ENCODE data around the gene LMAN2.

Gene LMAN2

GRCh38 chr5:177364159-177364962 is 12.9 kb upstream of the LMAN2 start:
- no peaks in the 10 kb centered on the region for H3K9me3 ChIP-seq (ENCODE audit: insufficient read depth, low read depth, low read length)
- no peak overlapping the region for H3K4me3 ChIP-seq (ENCODE audit: low read length, poor library complexity, severe bottlenecking)
- H3K9ac ChIP-seq (ENCODE audit: low read depth, low read length, poor library complexity, severe bottlenecking): no peak overlapping the region
- H3K9me2 ChIP-seq (replicated peaks; ENCODE audit: low read depth, low read length): no peaks in the 10 kb centered on the region
- no peak overlapping the region for H2AFZ ChIP-seq (ENCODE audit: low read length)
- peaks cover 6% of the 10 kb centered on the region for H3K4me1 ChIP-seq (ENCODE audit: insufficient read depth, low read length, poor library complexity, severe bottlenecking)
- no peaks in the 10 kb centered on the region for H3F3A ChIP-seq (ENCODE audit: low read depth)
- no peaks in the 10 kb centered on the region for H4K20me1 ChIP-seq (ENCODE audit: insufficient read depth, low read length, poor library complexity, severe bottlenecking)
- peaks cover 14% of the 10 kb centered on the region; the same call in 1 of the 2 replicates for H3K79me2 ChIP-seq (ENCODE audit: insufficient read depth, low read length)
- no peak overlapping the region for H3K4me2 ChIP-seq (ENCODE audit: low read depth, low read length, poor library complexity, severe bottlenecking)
- no peaks in the 10 kb centered on the region for H3K27me3 ChIP-seq (ENCODE audit: insufficient read depth, low read length, poor library complexity, severe bottlenecking)
- no peak for TF ChIP-seq CTCF (conservative IDR thresholded peaks at IDR 0.05; ENCODE audit: low read length)
- no peak for TF ChIP-seq EZH2phosphoT487 (IDR thresholded peaks at IDR 0.05; ENCODE audit: borderline replicate concordance)
- 0 out of 2 replicates have a peak, but pooled peaks cover 4% of the 10 kb centered on the region for H3K36me3 ChIP-seq (ENCODE audit: insufficient read depth, low read length)

DNA sequence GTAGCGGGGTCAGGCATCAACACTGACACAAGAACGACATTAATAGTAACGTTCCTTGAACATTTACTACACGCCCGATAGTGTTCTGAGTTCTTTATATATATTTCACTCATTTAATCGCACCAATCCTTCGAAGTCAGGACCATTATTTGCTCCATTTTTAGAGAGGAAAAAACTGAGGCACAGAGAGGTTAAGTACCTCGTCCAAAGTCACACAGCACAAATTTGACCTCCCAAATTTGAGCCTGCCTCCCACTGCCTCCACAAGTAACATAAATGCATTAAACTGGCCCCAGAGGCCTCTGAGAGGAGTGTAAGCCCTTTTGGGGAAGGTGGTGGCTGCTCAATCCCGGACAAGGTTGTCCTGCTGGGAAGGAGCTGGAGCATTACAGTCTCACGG is 12.1 kb upstream of the LMAN2 start:
- no peak overlapping the region for H2AFZ ChIP-seq (ENCODE audit: low read length)
- peak overlapping the region; percentile 64 for H3K4me2 ChIP-seq (ENCODE audit: low read depth, low read length, poor library complexity, severe bottlenecking)
- H3K4me1 ChIP-seq (ENCODE audit: insufficient read depth, low read length, poor library complexity, severe bottlenecking): peaks cover 11% of the 10 kb centered on the region
- peaks cover 22% of the 10 kb centered on the region; the same call in 1 of the 2 replicates for H3K79me2 ChIP-seq (ENCODE audit: insufficient read depth, low read length)
- H4K20me1 ChIP-seq (ENCODE audit: insufficient read depth, low read length, poor library complexity, severe bottlenecking): no peaks in the 10 kb centered on the region
- H3K27me3 ChIP-seq (ENCODE audit: insufficient read depth, low read length, poor library complexity, severe bottlenecking): no peaks in the 10 kb centered on the region
- no peaks in the 10 kb centered on the region for H3K9me3 ChIP-seq (ENCODE audit: insufficient read depth, low read depth, low read length)
- no peak overlapping the region for H3K9ac ChIP-seq (ENCODE audit: low read depth, low read length, poor library complexity, severe bottlenecking)
- H3F3A ChIP-seq (ENCODE audit: low read depth): no peaks in the 10 kb centered on the region
- H3K9me2 ChIP-seq (replicated peaks; ENCODE audit: low read depth, low read length): no peaks in the 10 kb centered on the region
- H3K36me3 ChIP-seq (ENCODE audit: insufficient read depth, low read length): 0 out of 2 replicates have a peak, but pooled peaks cover 1% of the 10 kb centered on the region
- H3K4me3 ChIP-seq (ENCODE audit: low read length, poor library complexity, severe bottlenecking): peak overlapping the region; percentile 55
- no peak for TF ChIP-seq EZH2phosphoT487 (IDR thresholded peaks at IDR 0.05; ENCODE audit: borderline replicate concordance)
- no peak for TF ChIP-seq CTCF (conservative IDR thresholded peaks at IDR 0.05; ENCODE audit: low read length)

- TF ChIP-seq EZH2phosphoT487 (IDR thresholded peaks at IDR 0.05; ENCODE audit: borderline replicate concordance) (no peak), CTCF (conservative IDR thresholded peaks at IDR 0.05; ENCODE audit: low read length) (no peak)
- H3K9me3 ChIP-seq (ENCODE audit: insufficient read depth, low read depth, low read length): no peaks in the 10 kb centered on the region
- H3K79me2 ChIP-seq (ENCODE audit: insufficient read depth, low read length): peaks cover 27% of the 10 kb centered on the region; the same call in 1 of the 2 replicates
- no peaks in the 10 kb centered on the region for H3K36me3 ChIP-seq (ENCODE audit: insufficient read depth, low read length)
- H3K4me3 ChIP-seq (ENCODE audit: low read length, poor library complexity, severe bottlenecking): peak overlapping the region; percentile 55
- H3K9me2 ChIP-seq (replicated peaks; ENCODE audit: low read depth, low read length): no peaks in the 10 kb centered on the region
- no peaks in the 10 kb centered on the region for H4K20me1 ChIP-seq (ENCODE audit: insufficient read depth, low read length, poor library complexity, severe bottlenecking)
- peaks cover 16% of the 10 kb centered on the region for H3K4me1 ChIP-seq (ENCODE audit: insufficient read depth, low read length, poor library complexity, severe bottlenecking)
- no peaks in the 10 kb centered on the region for H3F3A ChIP-seq (ENCODE audit: low read depth)
- no peak overlapping the region for H3K9ac ChIP-seq (ENCODE audit: low read depth, low read length, poor library complexity, severe bottlenecking)
- H3K4me2 ChIP-seq (ENCODE audit: low read depth, low read length, poor library complexity, severe bottlenecking): peak overlapping the region; percentile 64
- no peak overlapping the region for H2AFZ ChIP-seq (ENCODE audit: low read length)
- no peaks in the 10 kb centered on the region for H3K27me3 ChIP-seq (ENCODE audit: insufficient read depth, low read length, poor library complexity, severe bottlenecking)
These were observed 11.4 kb upstream of the LMAN2 start for GRCh38 chr5:177362610-177363507.
